GM20000 (cell line): ENCODE results near the gene JAKMIP2.

ENCODE experiments used
- DNase-seq: peaks from one replicate; pipeline ENCODE4 v3.0.0; 2012; ENCODE audit warnings: low spot score
- CTCF ChIP-seq: IDR thresholded peaks from 2 replicates; pipeline ENCODE4 v1.5.1; 2012; ENCODE audit warnings: mild to moderate bottlenecking, control low read depth; ENCODE audit errors: extremely low read depth, missing control alignments

The JAKMIP2 gene

GRCh38 chr5:147708708-147709107 is 73.8 kb downstream of the JAKMIP2 start:
- no peak for DNase-seq
- no peak for TF ChIP-seq CTCF

DNA sequence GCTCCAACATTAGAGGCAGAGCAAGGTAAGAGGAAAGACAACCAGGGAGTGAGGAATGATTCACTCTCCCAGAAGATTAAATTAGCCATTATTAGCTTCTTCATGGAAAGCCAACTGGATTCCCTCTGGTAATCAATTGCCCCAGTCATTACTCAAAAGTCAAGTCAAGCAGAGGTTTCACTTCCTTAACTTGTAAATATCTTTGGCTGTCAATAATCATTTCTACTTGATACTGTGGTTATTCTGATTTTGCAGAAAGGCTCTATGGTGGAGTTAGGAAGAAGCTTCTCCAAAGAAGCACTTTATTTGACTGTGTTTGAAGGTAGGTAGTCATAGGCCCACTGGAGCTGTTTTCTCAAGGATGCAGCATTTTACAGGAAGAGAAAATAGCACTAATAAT is 78.0 kb downstream of the JAKMIP2 start:
- no peak for DNase-seq
- TF ChIP-seq CTCF = no peak

- TF ChIP-seq CTCF = no peak
- no peak for DNase-seq
These were observed 81.1 kb downstream of the JAKMIP2 start for GRCh38 chr5:147701468-147701867.

DNA sequence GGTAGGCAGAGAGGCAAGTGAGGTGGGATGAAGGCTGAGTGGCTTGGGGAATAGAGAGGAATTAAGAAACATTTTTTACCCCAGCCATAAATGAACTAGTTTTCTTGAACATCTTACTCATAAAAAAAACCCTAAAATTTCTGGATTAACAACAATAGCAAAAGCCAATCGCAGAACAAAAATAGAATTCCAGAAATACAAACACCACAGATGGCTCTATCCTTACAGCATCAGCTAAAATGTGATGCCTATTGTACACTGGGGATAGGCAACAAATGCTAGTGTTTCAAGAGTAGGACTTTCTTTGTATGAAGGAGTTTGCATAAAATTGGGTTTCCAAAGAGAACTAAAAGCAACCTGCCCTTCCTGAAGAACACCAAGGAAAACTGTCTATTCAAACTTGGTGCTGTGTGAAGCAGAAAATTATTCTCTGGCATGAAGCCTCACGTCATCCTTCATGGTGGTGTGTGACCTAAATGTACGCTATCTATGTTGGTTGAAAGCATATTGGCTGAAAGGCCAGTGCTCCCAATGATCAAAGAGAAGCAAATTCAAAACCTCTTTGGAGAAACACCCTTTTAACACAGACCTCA is 82.9 kb downstream of the JAKMIP2 start:
- no peak for TF ChIP-seq CTCF
- DNase-seq = no peak

DNA sequence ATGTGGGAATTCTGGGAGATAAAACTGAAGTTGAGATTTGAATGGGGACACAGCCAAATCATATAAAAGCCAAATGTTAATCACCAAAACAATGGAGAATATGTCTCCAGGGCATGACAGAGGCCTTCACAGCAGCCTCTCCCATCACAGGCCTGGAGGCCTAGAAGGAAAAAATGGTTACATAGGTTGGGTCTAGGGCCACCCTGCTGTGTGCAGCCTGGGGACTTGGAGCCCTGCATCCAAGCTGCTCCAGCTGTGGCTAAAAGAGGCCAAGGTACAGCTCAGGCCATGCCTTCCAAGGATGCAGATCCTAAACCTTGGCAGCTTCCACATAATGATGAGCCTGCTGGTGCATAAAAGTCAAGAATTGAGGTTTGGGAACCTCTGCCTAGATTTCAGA is 85.1 kb downstream of the JAKMIP2 start:
- TF ChIP-seq CTCF = no peak
- DNase-seq = no peak

DNA sequence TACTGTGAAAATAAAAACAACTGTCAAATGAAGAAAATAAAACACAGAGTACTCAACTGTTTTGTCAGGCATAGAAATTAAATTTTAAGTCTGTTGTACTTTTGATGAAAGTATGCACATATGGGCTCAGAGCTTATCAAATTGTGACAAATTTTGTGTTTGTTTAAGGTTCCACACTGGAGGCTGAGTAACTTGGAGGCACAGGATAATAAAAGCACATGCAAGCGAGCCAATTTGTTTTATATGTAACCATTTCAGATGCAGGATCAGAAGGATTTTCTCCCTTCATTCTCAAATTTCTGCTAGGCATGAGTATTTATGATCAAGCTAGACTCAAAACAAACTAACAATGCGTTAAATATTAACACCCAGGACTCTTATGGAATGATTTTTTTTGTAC is 87.8 kb downstream of the JAKMIP2 start:
- no peak for TF ChIP-seq CTCF
- DNase-seq = no peak

- no peak for DNase-seq
- TF ChIP-seq CTCF = no peak
These were observed 89.3 kb downstream of the JAKMIP2 start for GRCh38 chr5:147693233-147693632.

- no peak for DNase-seq
These were observed 91.4 kb downstream of the JAKMIP2 start for GRCh38 chr5:147691130-147691529.

More at GRCh38 chr5:147691130-147691529, 91.4 kb downstream of the JAKMIP2 start:
- no peak for TF ChIP-seq CTCF
